GM19035 (cell line): ENCODE results near the gene VPS37B.

ENCODE experiments used
- ATAC-seq: cut with Tn5 transposase; IDR thresholded peaks from one replicate; pipeline ENCODE4 v1.9.1; 2021; ENCODE audit not compliant: unreplicated experiment

Gene VPS37B

DNA sequence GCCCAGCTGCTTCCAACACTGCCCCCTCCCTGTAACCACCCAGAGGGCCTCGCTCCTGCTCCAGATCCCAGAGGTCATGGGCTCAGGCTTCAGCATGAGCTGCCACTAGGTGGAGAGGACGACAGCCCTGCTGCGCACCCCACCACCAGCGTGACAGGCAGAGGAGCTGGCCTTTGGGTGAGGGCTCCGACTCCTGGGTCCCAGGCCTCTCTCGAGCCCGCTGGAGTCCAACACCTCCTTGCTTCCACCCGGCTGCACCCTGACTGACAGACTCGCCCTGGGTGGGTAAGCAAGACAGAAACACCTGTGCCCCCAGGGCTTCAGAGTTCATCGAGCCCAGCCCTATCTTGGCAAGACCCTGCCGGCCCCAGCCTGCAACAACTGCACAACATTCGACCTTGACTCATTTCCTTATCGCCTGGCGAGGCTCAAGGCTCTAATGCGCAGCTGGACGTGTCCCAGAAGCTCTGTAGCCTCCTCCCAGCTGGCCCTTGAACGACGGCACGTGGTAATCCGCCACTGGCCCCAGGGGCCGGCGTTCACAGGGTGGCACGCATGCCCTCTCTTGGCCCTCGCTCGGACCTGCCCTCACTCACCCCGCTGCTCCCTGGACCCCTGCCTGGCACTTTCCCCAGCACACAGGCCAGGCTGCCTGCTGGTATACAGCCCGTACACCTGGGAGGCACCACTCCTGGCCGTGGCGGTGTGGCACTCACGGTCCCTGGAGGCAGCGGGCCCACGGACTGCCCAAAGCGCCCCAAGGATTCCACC, 28.0 kb downstream of the VPS37B start:
- ATAC-seq: no peak

DNA sequence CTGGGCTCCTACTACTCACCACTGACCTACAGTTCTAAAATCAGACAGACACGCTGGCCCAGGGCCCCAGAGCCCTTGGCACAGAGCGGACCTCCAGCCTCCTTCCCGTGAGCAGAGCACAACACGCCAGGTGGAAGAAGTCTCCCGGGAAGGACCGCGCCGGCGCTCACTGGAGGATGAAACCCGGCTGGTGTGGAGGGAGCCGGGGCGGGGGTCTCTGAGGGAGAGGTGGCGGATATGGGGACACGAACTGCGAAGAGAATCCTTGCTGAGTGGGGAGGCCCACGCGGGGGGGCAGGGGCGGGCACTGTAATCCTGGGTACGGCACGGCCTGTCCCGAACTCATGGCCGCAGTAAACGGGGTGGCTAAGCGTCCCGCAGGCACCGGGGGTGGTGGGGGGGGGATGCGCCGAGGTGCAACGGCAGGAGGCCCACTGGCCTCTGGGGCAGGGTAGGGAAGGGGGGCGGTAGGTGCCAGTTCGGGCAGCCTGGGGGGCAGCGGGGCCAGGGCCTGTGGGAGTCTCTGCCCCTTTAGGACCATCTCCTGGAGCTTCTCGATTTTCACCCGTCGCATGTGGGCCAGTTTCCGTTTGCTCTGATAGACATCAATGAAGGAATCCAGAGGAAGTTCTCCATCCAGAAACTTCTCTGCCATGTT, 28.8 kb downstream of the VPS37B start:
- ATAC-seq: no peak

DNA sequence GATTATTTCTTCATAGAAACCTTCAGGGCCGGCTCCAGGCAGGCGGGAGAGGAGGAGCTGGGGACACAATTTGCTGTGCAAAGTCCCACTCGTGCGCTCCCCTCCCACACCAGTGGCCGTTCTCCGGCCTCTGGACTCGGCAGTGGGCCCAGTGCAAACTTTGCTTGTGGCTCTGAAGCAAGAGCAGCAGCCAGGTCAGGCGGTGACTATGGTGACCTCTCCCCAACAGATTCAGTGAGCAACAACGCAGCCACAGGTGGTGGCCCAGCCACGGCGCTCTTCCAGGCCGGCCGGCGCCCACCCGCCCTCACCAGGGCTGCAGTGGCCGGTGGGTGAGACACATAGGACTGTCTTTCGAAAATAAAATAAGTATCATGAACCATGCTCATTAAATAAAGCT, 29.5 kb downstream of the VPS37B start:
- ATAC-seq: no peak

DNA sequence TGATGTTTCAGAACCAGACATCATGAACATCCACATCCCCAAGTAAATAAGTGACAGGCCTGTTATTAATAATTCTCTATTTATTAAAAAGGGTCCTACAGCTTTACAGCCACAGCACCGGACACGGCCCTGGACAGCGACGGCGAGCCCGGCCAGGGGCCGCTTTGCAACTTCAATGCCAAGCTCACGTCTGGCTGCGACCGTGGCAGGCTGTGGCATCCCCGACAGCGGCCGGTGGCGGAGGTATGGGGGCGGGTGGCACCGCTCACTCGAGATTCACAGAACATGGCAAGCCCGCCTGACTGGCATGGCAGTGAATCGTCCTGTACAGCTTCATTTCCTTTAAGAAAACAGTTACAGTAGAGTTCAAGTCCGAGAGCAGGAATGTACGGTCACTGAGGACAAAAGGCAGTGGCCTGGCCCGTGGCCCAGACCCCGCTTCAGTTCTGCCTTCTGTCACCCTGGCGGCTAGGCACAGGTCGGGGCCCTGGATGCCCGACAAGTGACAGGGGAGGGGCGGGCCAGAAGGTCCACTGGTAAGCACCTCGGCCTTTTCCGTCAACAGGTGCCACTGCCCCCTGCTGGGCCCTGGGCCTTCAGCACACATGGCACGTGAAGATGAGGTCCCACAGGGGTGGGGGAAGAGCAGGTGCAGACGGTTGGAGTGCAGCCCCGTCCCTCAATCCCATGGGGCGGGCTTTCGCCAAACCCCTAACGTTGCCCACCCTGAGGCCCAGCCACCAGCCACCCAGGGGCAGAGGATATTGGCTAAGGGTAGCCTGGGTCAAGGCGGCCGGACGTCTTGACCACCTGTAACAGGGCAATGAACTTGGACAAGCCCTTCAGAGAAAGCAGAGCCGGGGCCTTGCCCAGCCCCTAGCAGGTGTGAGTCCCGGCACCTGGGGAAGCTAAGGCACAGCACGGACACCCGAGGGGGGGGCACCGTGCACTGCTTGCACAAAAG, 30.4 kb downstream of the VPS37B start:
- ATAC-seq: no peak

DNA sequence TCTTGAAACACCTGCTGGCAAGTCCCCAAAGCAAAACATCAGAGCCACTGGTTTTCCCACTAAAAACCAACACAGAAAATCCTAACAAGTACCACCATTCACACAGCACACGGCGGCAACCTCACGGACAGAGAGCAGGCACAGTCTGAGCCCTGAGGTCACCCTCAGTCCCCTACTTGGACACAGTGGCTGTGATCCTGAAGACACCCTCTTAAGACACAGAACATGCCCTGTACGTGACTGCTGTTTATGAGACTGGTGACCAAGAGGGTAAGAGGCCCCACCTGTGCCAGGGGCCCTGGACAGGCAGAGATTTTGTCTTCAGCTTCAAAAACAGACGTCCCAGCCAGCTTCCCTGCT, 31.1 kb downstream of the VPS37B start:
- ATAC-seq: no peak

DNA sequence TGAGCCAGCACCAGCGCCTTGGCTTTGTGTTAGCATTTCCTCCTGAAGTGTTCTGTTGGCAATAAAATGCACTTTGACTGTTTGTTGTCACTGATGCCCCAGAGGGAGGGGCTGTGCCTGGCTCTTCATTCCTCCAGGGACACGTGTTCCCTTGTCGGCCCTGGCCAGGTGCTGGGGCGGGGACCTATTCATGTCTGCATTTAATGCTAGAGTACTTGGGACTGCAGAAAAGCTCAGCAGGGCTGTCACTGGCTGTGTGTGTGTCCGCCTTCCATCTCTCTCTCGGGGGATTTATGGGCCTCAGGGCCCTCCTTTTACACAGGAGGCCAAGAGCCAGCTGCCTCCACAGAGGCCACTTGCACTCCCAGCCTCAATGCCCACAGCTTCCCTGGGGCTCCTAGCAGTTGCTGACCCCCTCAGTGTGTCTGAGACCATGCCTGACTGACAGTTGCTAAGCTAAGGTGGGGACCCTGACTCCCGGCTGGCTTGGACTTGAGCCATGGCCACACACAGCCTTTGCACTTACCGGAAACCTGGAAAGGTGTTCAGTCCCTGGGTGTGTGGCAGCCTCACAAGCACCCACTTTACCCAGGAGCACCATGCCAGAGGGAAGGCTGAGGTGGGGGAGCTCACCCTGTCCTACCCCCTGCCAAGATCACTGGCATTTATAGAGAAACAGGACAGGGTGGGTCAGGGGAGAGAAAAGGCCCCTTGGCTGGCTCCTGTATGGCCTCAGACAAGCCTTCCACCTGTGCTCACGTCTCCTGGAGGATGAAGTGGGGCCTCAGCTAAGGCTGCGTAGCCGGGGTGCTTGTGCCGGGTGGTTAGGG, 32.8 kb downstream of the VPS37B start:
- ATAC-seq: no peak

DNA sequence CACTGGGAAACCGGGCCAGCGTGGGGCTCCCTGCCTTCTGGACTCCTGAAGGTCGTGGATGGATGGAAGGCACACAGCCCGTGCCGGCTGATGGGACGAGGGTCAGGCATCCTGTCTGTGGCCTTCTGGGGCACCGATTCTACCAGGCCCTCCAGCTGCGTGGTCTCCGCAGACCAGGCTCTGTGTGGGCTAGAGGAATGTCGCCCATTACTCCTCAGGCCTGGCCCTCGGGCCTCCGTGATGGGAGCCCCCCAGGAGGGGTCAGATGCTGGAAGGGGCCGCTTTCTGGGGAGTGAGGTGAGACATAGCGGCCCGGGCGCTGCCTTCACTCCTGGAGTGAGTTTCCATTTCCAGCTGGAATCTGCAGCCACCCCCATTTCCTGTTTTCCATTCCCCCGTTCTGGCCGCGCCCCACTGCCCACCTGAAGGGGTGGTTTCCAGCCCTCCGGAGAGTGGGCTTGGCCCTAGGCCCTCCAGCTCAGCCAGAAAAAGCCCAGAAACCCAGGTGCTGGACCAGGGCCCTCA, 33.8 kb downstream of the VPS37B start:
- no peak for ATAC-seq

DNA sequence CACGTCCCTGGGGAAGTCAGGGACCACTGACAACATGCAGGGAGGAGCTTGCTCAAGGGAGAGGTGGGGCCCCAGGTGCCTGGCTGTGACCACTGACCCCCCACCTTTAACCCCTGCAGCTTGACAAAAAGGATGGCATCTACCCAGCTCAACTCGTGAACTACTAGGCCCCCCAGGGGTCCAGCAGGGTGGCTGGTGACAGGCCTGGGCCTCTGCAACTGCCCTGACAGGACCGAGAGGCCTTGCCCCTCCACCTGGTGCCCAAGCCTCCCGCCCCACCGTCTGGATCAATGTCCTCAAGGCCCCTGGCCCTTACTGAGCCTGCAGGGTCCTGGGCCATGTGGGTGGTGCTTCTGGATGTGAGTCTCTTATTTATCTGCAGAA, 34.3 kb downstream of the VPS37B start:
- ATAC-seq: no peak

DNA sequence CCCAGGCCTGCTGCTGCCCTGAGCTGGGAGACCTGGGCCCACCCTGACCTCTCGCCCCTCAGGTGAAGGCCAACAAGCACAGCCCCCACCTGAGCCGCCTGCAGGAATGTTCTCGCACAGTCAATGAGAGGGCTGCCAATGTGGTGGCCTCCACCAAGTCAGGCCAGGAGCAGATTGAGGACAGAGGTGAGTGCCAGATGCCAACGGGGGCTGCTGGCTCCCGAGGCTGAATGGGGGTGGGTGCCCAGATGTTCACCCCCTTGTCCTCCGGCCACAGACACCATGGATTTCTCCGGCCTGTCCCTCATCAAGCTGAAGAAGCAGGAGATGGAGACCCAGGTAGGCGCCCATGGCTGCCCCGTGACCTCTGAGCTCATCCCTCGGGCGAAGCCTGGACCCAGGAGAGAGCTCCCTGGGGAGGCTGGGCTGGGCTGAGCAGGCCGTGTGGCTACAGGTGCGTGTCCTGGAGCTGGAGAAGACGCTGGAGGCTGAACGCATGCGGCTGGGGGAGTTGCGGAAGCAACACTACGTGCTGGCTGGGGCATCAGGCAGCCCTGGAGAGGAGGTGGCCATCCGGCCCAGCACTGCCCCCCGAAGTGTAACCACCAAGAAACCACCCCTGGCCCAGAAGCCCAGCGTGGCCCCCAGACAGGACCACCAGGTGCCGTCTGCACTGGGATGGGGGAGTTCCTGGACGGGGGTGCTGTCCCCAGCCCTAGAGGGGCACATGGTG, 34.9 kb downstream of the VPS37B start:
- no peak for ATAC-seq

DNA sequence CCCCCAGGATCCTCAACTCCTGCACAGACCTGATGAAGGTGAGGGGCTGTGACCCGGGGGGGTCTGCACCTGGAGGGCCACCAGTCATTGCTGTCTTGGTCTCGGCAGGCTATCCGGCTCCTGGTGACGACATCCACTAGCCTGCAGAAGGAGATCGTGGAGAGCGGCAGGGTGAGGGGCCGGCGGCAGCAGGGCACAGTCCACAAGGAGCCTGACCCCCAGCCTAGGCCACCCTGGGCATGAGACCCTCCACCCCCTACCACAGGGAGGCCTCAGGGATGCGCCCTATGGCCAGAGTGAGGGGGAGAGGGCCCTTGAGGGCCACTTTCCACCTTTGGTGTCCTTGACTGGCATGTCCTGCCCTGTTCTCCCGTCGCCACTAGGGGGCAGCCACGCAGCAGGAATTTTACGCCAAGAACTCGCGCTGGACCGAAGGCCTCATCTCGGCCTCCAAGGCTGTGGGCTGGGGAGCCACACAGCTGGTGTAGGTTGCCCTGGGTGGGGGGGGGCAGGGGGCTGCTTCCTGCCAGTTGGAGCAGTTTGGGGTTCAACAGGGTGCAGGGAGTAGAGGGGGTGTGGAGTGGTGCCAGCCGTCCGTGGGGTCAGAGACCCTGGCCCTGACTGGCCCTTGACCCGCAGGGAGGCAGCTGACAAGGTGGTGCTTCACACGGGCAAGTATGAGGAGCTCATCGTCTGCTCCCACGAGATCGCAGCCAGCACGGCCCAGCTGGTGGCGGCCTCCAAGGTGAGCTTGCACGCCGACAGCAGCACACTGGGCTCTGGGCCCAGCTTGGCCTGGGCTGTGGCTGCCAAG, 35.7 kb downstream of the VPS37B start:
- ATAC-seq: no peak

DNA sequence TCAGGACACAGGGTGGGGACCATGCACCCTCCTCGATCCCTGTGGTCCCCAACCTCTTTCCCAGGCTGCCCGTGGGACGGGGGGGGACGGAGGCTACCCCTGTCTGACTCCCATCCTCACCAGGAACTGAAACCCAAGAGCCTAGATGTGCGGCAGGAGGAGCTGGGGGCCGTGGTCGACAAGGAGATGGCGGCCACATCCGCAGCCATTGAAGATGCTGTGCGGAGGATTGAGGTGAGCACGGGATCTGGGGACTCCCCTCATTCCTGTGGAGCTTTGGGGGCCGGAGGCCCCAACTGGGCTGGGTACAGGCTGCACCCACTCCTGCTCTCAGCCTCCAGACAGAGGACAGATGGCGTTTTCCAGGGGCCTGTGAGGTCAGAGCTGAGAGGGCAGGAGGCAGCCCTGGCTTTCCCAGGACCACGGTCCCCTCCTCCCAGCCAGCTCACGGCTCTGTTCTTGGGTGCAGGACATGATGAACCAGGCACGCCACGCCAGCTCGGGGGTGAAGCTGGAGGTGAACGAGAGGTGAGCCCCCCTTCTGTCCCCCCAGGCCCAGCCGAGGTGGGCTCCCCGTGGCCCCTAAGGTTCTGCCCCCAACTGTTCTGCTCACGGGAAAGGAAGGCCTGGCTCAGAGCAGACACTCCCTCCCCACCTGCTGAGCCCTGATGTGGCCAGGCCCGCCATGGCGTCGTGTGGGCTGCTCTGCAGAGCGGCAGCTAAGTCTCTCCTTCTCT, 36.5 kb downstream of the VPS37B start:
- ATAC-seq: no peak

DNA sequence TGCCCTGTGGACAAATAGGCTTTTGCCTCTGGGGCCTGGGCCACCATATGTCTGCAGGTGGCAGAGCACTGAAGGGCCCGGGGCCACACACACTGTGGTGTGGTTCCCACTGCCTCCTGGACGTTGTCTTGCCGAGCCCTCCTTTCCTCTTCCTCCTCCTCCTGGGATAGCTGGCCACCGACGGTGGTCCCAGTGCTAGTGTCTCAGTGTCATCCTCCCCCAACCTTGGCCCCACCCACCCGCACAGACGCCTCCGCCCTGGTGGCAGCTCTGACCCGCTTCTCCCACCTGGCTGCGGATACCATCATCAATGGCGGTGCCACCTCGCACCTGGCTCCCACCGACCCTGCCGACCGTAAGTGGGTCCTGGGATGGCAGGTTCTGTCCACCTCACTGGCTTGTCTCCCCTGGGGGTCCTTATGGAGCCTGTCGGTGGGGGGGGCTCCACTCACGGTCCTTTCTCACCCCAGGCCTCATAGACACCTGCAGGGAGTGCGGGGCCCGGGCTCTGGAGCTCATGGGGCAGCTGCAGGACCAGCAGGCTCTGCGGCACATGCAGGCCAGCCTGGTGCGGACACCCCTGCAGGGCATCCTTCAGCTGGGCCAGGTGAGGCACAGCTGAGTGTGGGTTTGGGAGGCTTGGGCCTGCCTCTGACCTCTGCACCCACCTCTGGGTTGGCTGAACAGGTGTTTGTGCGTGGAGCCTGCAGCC, 37.2 kb downstream of the VPS37B start:
- ATAC-seq: no peak

DNA sequence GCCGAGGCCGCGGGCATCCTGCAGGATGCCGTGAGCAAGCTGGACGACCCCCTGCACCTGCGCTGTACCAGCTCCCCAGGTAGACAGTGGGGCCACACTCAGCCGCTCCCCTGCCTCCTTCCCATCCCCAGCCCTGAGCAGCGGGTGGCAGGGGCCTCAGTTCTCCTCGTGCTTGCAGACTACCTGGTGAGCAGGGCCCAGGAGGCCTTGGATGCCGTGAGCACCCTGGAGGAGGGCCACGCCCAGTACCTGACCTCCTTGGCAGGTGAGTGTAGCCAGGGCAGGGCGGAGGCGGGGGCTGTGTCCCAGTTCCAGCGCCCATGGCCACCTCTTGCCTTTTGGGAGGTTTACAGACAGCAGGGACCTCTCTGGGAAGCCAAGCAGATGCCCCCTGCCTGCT, 37.8 kb downstream of the VPS37B start:
- no peak for ATAC-seq

DNA sequence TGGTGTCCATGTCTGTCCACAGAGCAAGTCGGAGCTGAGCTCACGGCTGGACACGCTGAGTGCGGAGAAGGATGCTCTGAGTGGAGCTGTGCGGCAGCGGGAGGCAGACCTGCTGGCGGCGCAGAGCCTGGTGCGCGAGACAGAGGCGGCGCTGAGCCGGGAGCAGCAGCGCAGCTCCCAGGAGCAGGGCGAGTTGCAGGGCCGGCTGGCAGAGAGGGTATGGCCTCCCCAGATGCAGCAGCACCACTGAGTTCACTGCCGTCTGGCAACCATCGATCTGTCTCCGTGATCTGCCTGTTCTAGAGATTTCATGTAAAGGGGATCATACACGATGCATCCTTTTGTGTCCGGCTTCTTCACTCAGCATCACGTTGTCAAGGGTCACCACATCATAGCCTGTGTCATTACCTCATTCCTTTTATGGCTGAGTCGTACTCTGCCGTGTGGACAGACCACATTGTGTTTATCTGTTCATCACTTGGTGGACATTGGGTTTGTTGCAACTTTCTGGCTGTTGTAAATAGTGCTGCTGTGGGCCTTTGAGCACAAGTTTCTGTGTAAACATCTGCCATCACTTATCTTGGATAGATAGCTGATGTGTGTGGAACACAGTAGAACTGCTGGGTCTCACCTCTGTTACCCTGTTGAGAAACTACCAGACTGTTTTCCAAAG, 38.8 kb downstream of the VPS37B start:
- ATAC-seq: no peak

DNA sequence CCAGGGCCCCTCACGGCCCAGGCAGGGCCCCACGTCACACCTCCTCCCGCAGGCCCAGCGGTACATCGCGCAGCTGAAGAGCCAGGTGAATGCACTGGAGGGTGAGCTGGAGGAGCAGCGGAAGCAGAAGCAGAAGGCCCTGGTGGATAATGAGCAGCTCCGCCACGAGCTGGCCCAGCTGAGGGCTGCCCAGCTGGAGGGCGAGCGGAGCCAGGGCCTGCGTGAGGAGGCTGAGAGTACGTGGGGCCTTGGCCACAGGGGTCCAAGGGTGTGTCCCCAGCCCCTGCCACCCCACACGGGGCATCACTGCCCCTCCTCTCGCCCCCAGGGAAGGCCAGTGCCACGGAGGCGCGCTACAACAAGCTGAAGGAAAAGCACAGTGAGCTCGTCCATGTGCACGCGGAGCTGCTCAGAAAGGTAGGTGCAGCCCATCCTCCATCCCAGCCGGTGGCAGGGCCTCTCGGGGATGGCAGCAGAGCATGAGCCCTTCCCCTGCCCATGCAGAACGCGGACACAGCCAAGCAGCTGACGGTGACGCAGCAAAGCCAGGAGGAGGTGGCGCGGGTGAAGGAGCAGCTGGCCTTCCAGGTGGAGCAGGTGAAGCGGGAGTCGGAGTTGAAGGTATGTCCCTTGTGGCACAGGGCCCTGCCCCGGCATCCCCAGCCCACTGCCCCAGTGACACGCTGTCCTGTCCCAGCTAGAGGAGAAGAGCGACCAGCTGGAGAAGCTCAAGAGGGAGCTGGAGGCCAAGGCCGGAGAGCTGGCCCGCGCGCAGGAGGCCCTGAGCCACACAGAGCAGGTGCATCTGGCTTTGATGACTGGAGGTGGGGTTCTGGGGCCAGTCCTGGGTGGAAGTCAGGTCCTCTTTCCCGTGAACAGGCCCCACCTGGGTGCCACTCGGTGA, 39.7 kb downstream of the VPS37B start:
- ATAC-seq: no peak
